Thyroid gland (tissue), 4 donors: ENCODE data around the gene FGL2.

ENCODE experiments used
- CTCF ChIP-seq, 6 experiments: fragments of 200-600 bp in 3 of 6; fragments of 450-650 bp in 3 of 6; sonication (generic) in 3 of 6; IDR thresholded peaks; one replicate each; pipeline ENCODE4 v1.5.1; 2016 to 2019; ENCODE audit warnings: antibody characterized with exemption in 6 of 6, mild to moderate bottlenecking in 2 of 6, inconsistent platforms in 1 of 6, moderate library complexity in 1 of 6
- POLR2A ChIP-seq, 2 donors: fragments of 450-650 bp; IDR thresholded peaks; one replicate each; pipeline ENCODE4 v1.6.1; 2017; ENCODE audit warnings: antibody characterized with exemption in 2 of 2, mild to moderate bottlenecking in 2 of 2, moderate library complexity in 1 of 2

GRCh38 chr7:77197141-77197540 is 2.5 kb downstream of the FGL2 start:
- TF ChIP-seq POLR2A (IDR thresholded peaks at IDR 0.05) (no peak), CTCF (IDR thresholded peaks at IDR 0.05) (no peak)
